Pancreas (tissue), 10 donors: ENCODE measurements around the gene SPINK2. TPM values are rescaled to one million over a fixed set of nuclear protein-coding genes. Genes with fewer than 3 reads are reported as not detected.

Source experiments
- ATAC-seq, 4 donors: fragments of 200-7000 bp; cut with Tn5 transposase; one replicate each; pipeline versions ENCODE4 v1.8.0 to v1.9.1; 2020; ENCODE audit warnings: mild to moderate bottlenecking in 4 of 4, moderate library complexity in 4 of 4
- DNase-seq, 6 donors: peaks; one replicate each; pipeline ENCODE4 v3.0.0-alpha.2; 2020
- FAIRE-seq: peaks from 2 replicates; lab custom pipeline; 2012; peaks lifted over from hg19 to GRCh38; lab: Jason Lieb, UNC
- H3K27ac ChIP-seq, 4 donors: fragments of 200-600 bp; sonication (generic); 1 replicate in 3 of 4; 2 replicates in 1 of 4; pipeline versions ENCODE4 v1.5.0 to v1.8.0; 2020
- H3K27me3 ChIP-seq, 4 donors: fragments of 200-600 bp; one replicate each; pipeline ENCODE4 v1.8.0; 2021
- H3K36me3 ChIP-seq, 3 donors: fragments of 200-600 bp; sonication (generic) in 1 of 3; one replicate each; pipeline versions ENCODE4 v1.5.0 to v1.8.0; 2020 to 2021
- H3K4me1 ChIP-seq, 3 donors: fragments of 200-600 bp; one replicate each; pipeline ENCODE4 v1.8.0; 2021
- H3K4me3 ChIP-seq, 4 donors: fragments of 200-600 bp; sonication (generic) in 2 of 4; one replicate each; pipeline versions ENCODE4 v1.5.0 to v1.8.0; 2020 to 2021
- H3K9me3 ChIP-seq, 4 donors: fragments of 200-600 bp; one replicate each; pipeline ENCODE4 v1.8.0; 2021
- WGBS, 2 donors: extraction: QIAGEN DNeasy Blood & Tissue Kit; methylation state at CpG; one replicate each; pipeline ENCODE4 v1.1.7; 2013; 5-methylcytosine and 5-hydroxymethylcytosine counted together
- intact Hi-C, 3 donors: fragments of 100-400 bp; cut with DNase I; formaldehyde crosslinking; loops; one replicate each; pipeline versions ENCODE4 v1.11.1 to v1.14.2; 2022
- polyA plus RNA-seq, 2 donors: library from polyadenylated mRNA; stranded (reverse); fragments of 200-250 nt; gene quantifications; one replicate each; pipeline ENCODE4 v1.2.3, GENCODE V29; 2013
- total RNA-seq, 6 donors: library from RNA; stranded (reverse); fragmentation: NEBNext Ultra II Directional in 4 of 6; extraction: Animal tissue kit (Norgen Biotek cat#: 25700) in 4 of 6; gene quantifications; one replicate each; pipeline versions ENCODE4 v1.2.1 to v1.2.4, GENCODE V29; 2021 to 2023
- TF ChIP-seq, protein P1 (sequence below), 4 donors: fragments of 200-600 bp; sonication (generic) in 3 of 4; IDR thresholded peaks; one replicate each; pipeline versions ENCODE4 v1.5.0 to v1.8.0; 2021; ENCODE audit warnings: antibody characterized with exemption in 4 of 4
- donor health status: healthy with polysubstance abuse.
- donor health status: DM: no; HTN: no; CAD: no; lungs with moderate emphysema.
- donor health status: DM: no; HTN: no; CAD: no.
- donor health status: control.
- donor health status: control.
- donor health status: Bipolar disorder and iron deficiency.
- donor health status: DM: yes; HTN: yes; CAD: no.
- donor health status: DM: no; HTN: no; CAD: no.
- donor health status: DM: no; HTN: no; CAD: no.
- donor health status: DM: yes; HTN: yes; CAD: no.

SPINK2 gene
- total and polyA plus RNA-seq, 8 donors, result 0.49 to 0.63 TPM; not detected in 6

DNA sequence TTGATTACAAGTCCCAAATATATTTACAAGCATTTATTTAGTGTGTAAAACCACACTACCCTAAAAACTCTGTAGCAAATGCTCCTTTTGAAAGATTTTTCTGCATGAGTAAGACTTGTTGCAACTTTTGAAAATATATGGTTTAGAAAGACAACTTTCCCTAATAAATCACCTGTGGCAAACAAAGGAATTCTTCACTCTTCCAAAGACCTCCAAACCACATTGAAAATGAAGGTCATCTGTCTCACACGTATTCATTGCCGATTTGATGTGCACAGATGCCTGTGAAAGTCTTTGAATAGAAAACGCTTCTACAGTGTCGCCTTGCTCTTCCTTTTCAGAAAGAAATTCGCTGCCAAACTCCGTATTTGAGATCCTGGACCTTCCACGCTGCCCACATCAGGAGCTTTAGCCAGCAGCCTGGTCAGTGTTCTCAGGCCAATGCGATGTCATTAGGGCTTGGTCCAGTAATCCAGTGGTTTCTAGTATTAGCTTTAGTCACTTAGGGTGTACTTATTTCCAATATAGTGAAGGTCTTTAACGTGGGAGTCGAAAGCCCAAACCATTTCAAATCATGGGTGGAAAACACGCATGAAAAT is 22.2 kb downstream of the SPINK2 start:
- ATAC-seq (peak in 3 of 4 donors; percentile 6 to 46 (median 10)), DNase-seq (no peak), FAIRE-seq (no peak)
- WGBS, 2 donors, result 71% methylated on average over 11 of the region's 11 CpGs
- Histone ChIP-seq H3K27me3 (no peaks in the 10 kb centered on the region), H3K9me3 (no peaks in the 10 kb centered on the region), H3K36me3 (no peaks in the 10 kb centered on the region), H3K4me1 (no peaks in the 10 kb centered on the region), H3K27ac (peak overlapping the region in 2 of 4 donors; percentile 48 to 52), H3K4me3 (peak overlapping the region in 2 of 4 donors; percentile 53 to 58)
- TF ChIP-seq, protein P1, sequence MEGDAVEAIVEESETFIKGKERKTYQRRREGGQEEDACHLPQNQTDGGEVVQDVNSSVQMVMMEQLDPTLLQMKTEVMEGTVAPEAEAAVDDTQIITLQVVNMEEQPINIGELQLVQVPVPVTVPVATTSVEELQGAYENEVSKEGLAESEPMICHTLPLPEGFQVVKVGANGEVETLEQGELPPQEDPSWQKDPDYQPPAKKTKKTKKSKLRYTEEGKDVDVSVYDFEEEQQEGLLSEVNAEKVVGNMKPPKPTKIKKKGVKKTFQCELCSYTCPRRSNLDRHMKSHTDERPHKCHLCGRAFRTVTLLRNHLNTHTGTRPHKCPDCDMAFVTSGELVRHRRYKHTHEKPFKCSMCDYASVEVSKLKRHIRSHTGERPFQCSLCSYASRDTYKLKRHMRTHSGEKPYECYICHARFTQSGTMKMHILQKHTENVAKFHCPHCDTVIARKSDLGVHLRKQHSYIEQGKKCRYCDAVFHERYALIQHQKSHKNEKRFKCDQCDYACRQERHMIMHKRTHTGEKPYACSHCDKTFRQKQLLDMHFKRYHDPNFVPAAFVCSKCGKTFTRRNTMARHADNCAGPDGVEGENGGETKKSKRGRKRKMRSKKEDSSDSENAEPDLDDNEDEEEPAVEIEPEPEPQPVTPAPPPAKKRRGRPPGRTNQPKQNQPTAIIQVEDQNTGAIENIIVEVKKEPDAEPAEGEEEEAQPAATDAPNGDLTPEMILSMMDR (IDR thresholded peaks at IDR 0.05), result no peak
- intact Hi-C loops, result no loop called here

DNA sequence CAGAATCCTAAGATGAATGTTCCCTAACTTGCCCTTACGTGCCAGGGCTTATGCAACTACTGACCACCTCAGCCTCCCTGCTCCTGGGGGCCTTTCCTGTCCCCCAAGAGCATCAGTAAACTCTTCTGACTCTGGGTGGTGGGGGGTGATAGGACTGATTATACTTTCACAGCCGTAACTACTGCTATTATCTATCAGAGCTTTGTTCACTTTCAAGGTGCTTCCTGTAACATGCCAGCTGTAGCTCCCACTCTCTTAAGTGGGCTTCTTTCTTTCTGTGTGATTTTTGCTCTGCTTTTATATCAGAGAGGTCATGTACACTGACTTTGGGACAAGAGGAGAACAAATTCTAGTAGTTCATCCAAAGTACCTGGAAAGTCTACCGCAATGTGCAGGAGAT is 25.3 kb downstream of the SPINK2 start:
- Histone ChIP-seq H3K4me1 (no peaks in the 10 kb centered on the region), H3K9me3 (no peaks in the 10 kb centered on the region), H3K27ac (no peak overlapping the region), H3K36me3 (no peaks in the 10 kb centered on the region), H3K27me3 (no peaks in the 10 kb centered on the region), H3K4me3 (no peak overlapping the region)
- no peak for FAIRE-seq
- 75 to 93% methylated on average over 3 of the region's 3 CpGs for WGBS, 2 donors
- intact Hi-C loops, result no loop called here
- ATAC-seq, result no peak
- no peak for DNase-seq
- TF ChIP-seq, protein P1 (IDR thresholded peaks at IDR 0.05), result no peak

DNA sequence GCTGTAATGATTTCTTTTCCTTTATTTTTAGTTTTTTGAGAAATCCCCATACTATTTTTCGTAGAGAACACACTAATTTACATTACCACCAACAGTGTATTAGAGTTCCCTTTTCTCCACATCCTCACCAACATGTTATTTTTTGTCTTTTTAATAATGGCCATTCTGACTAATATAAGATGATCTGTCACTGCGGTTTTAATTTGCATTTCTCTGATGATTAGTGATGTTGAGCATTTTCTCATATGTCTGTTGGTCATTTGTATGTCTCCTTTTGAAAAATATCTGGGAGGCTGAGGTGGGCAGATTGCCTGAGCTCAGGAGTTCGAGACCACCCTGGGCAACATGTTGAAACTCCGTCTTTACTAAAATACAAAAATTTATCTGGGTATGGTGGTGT is 30.2 kb downstream of the SPINK2 start:
- H3K27ac ChIP-seq, result no peak overlapping the region
- no peak for DNase-seq
- H3K9me3 ChIP-seq, result no peaks in the 10 kb centered on the region
- H3K27me3 ChIP-seq, result no peaks in the 10 kb centered on the region
- H3K4me3 ChIP-seq, result no peak overlapping the region
- H3K36me3 ChIP-seq, result no peaks in the 10 kb centered on the region
- 60 to 75% methylated on average over 4 of the region's 4 CpGs for whole genome bisulfite sequencing, 2 donors
- H3K4me1 ChIP-seq, result no peaks in the 10 kb centered on the region
- TF ChIP-seq, protein P1 (IDR thresholded peaks at IDR 0.05), result no peak
- no peak for FAIRE-seq
- intact Hi-C loops, result no loop called here
- no peak for ATAC-seq

DNA sequence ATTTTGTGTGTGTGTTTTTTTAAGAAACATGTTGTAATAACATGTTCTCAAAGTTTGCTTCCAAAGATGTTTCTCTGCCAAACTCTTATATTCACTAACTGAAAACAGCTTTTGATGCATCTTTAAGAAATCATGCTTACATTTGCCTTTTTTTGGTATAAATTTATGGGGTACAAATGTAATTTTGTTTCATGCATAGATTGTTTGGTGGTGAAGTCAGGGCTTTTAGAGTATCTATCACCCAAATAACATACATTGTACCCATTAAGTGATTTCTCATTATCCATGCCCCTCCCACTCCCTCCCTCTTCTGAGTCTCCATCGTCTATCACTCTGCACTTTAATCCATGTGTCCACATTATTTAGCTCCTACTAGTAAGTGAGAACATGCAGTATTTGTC is 30.8 kb downstream of the SPINK2 start:
- no peak for FAIRE-seq
- WGBS, 2 donors, result 21 to 45% methylated on average over 1 of the region's 1 CpG
- Histone ChIP-seq H3K4me1 (no peaks in the 10 kb centered on the region), H3K27me3 (no peaks in the 10 kb centered on the region), H3K9me3 (no peaks in the 10 kb centered on the region), H3K27ac (no peak overlapping the region), H3K36me3 (no peaks in the 10 kb centered on the region), H3K4me3 (no peak overlapping the region)
- intact Hi-C loops, result no loop called here
- ATAC-seq, result no peak
- no peak for DNase-seq
- TF ChIP-seq, protein P1 (IDR thresholded peaks at IDR 0.05), result no peak

DNA sequence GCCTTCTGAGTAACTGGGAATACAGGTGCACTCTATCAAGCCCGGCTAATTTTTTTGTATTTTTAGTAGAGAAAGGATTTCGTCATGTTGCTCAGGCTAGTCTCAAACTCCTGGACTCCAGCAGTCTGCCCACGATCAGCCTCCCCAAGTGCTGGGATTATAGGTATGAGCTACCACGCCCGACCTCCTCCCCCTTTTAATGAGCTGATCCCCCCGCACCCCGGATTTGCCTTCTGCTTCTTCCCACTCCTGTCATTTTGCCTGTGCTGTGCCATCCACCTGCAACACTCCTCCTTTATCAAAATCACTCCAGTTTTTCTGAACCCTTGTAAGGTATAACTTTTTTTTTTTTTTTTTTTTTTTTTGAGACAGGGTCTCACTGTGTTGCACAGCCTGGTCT is 33.4 kb downstream of the SPINK2 start:
- TF ChIP-seq, protein P1 (IDR thresholded peaks at IDR 0.05), result no peak
- intact Hi-C loops, result no loop called here
- H3K27ac ChIP-seq, result no peak overlapping the region
- H3K27me3 ChIP-seq, result no peaks in the 10 kb centered on the region
- no peaks in the 10 kb centered on the region for H3K9me3 ChIP-seq
- WGBS, 2 donors, result 70 to 77% methylated on average over 7 of the region's 7 CpGs
- H3K36me3 ChIP-seq, result no peaks in the 10 kb centered on the region
- FAIRE-seq, result no peak
- no peak overlapping the region for H3K4me3 ChIP-seq
- no peak for ATAC-seq
- H3K4me1 ChIP-seq, result no peaks in the 10 kb centered on the region
- DNase-seq, result no peak
